Measurements from ENCODE around the gene JMJD4. TPM values are rescaled to one million over a fixed set of nuclear protein-coding genes. Genes with fewer than 3 reads are reported as not detected.

JMJD4 gene
- total RNA-seq, 1 donor from 2014 or later: 17.8 TPM

DNA sequence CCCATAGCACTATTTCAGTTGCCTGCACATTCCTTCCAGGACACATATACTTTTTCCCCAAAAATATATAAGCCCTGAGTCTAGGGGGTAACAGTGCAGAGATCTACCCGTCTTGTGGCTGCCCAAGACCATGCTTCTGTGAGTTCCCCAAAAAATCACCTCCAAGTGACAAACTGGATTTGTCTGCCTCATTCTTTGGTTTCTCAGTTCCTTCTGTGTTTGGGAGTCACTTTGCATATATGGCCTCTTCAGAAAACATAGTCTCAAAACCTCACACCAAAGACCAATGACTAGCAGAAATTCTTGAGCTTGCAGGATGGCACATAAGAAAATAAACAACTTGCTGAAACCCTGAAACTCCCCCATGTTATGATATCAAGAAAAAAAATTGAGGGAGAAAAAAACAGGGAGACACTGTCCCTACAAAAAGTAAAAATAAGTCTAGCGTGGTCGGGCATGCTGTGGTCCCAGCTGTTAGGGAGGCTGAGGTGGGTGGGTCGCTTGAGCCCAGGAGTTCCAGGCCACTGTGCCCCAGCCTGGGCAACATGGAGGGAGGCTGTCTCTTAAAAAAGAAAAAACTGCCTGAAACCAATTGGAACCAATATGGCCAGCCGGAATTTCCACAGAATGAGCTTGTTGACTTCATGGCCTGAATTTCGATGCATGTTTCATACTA lies 8.0 kb downstream of the JMJD4 start:
- no peak for DNase-seq (ENCODE audit: low spot score)
- H3K4me1 Mint-ChIP-seq (ENCODE audit: low read depth): peaks cover 18% of the 10 kb centered on the region
- peaks cover 21% of the 10 kb centered on the region for H3K9me3 Mint-ChIP-seq (ENCODE audit: low read depth)
- peaks cover 2% of the 10 kb centered on the region for H3K27me3 Mint-ChIP-seq (ENCODE audit: low read depth)
- no peak overlapping the region for H3K4me3 Mint-ChIP-seq (ENCODE audit: unreplicated experiment)
- H3K36me3 Mint-ChIP-seq (ENCODE audit: low read depth): peaks cover 2% of the 10 kb centered on the region
- no peak overlapping the region for H3K27ac Mint-ChIP-seq (ENCODE audit: unreplicated experiment)
- TF ChIP-seq, protein P1, sequence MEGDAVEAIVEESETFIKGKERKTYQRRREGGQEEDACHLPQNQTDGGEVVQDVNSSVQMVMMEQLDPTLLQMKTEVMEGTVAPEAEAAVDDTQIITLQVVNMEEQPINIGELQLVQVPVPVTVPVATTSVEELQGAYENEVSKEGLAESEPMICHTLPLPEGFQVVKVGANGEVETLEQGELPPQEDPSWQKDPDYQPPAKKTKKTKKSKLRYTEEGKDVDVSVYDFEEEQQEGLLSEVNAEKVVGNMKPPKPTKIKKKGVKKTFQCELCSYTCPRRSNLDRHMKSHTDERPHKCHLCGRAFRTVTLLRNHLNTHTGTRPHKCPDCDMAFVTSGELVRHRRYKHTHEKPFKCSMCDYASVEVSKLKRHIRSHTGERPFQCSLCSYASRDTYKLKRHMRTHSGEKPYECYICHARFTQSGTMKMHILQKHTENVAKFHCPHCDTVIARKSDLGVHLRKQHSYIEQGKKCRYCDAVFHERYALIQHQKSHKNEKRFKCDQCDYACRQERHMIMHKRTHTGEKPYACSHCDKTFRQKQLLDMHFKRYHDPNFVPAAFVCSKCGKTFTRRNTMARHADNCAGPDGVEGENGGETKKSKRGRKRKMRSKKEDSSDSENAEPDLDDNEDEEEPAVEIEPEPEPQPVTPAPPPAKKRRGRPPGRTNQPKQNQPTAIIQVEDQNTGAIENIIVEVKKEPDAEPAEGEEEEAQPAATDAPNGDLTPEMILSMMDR (IDR thresholded peaks at IDR 0.05): no peak

DNA sequence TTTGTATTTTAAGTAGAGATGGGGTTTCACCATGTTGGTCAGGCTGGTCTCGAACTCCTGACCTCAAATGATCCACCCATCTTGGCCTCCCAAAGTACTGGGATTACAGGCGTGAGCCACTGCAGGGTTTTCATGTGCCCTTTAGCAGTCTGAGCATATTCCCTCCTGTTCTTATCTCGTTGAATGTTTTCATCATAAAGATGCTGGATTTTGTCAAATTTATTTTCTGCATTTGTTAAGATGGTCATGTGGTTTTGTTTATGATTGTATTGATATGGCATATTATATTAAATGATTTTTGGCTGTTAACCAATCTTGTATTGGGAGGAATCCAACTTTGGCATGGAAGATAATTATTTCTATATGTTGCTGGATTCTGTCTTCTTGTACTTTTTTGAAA lies 8.8 kb downstream of the JMJD4 start:
- no peak for DNase-seq (ENCODE audit: low spot score)
- peaks cover 2% of the 10 kb centered on the region for H3K36me3 Mint-ChIP-seq (ENCODE audit: low read depth)

DNA sequence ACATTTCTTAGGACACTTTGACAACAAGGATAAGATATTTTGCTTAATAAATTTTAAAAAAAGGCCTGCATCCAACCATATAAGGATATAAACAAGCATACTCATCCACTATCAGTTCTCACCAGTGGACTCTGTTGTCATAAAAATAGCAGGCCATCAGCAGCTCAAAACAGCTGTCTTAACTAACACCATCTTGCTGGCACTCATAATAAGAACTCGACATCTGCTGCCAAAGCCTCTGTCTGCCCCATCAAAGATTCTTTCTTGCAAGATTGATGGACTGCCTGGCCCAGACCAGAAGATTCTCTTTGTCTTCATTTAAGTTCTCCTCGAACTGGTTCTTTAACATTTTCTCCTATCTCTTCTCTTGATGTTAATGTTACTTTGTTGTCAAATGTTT lies 10.1 kb downstream of the JMJD4 start:
- Mint-ChIP-seq H3K27me3 (ENCODE audit: low read depth) (peaks cover 2% of the 10 kb centered on the region), H3K36me3 (ENCODE audit: low read depth) (peaks cover 4% of the 10 kb centered on the region), H3K4me1 (ENCODE audit: low read depth) (peaks cover 14% of the 10 kb centered on the region), H3K9me3 (ENCODE audit: low read depth) (peaks cover 40% of the 10 kb centered on the region), H3K4me3 (ENCODE audit: unreplicated experiment) (no peak overlapping the region), H3K27ac (ENCODE audit: unreplicated experiment) (no peak overlapping the region)
- TF ChIP-seq, protein P1 (IDR thresholded peaks at IDR 0.05): no peak
- DNase-seq (ENCODE audit: low spot score): no peak

More for the DNA sequence above, 8.8 kb downstream of the JMJD4 start:
- H3K27me3 Mint-ChIP-seq (ENCODE audit: low read depth): peaks cover 2% of the 10 kb centered on the region
- no peak overlapping the region for H3K27ac Mint-ChIP-seq (ENCODE audit: unreplicated experiment)
- H3K4me3 Mint-ChIP-seq (ENCODE audit: unreplicated experiment): no peak overlapping the region
- peaks cover 18% of the 10 kb centered on the region for H3K4me1 Mint-ChIP-seq (ENCODE audit: low read depth)
- TF ChIP-seq, protein P1 (IDR thresholded peaks at IDR 0.05): no peak
- peaks cover 29% of the 10 kb centered on the region for H3K9me3 Mint-ChIP-seq (ENCODE audit: low read depth)

DNA sequence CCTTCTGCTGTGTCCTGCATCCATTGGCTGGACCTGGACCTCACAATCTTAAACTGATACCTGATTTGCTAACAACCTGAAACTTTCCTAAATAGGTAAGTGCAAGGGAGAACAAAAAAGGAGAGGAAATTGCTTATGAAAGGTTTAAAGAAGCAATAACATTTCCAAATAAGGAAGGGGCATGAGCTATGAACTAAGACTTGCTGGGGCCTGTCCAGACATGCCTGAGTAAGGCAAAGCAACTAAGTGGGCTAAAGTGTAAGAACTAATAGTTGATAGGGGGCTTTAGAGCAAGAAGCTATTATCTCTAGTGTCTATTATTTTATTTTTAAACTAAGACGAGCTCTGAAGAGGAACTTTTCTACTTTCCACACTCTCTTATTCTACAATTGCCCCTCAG lies 11.6 kb downstream of the JMJD4 start:
- Mint-ChIP-seq H3K4me3 (ENCODE audit: unreplicated experiment) (no peak overlapping the region), H3K27me3 (ENCODE audit: low read depth) (peaks cover 2% of the 10 kb centered on the region), H3K4me1 (ENCODE audit: low read depth) (peaks cover 4% of the 10 kb centered on the region), H3K36me3 (ENCODE audit: low read depth) (peaks cover 6% of the 10 kb centered on the region), H3K9me3 (ENCODE audit: low read depth) (peaks cover 52% of the 10 kb centered on the region), H3K27ac (ENCODE audit: unreplicated experiment) (no peak overlapping the region)
- TF ChIP-seq, protein P1 (IDR thresholded peaks at IDR 0.05): no peak
- DNase-seq (ENCODE audit: low spot score): no peak

DNA sequence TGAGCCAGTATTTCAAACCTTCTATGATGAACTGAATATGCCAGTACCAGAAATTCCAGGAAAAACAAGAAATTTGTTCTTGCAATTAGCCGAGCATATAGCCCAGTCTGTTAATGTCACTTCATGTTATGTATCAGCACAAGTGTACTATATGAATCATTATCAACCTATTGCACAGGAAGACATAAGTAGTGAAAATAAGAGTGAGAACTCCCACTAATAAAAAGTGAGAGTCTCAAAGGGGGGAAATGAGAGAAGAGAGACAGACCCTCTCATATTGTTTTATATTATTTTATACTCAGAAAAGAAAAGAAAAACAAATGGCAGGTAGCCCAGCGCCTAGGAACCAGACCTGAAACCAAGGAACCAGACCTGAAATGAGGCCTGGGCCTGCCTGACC lies 16.2 kb downstream of the JMJD4 start:
- no peak overlapping the region for H3K27ac Mint-ChIP-seq (ENCODE audit: unreplicated experiment)
- no peaks in the 10 kb centered on the region for H3K4me1 Mint-ChIP-seq (ENCODE audit: low read depth)
- H3K36me3 Mint-ChIP-seq (ENCODE audit: low read depth): peaks cover 13% of the 10 kb centered on the region
- DNase-seq (ENCODE audit: low spot score): no peak
- no peaks in the 10 kb centered on the region for H3K27me3 Mint-ChIP-seq (ENCODE audit: low read depth)
- no peak overlapping the region for H3K4me3 Mint-ChIP-seq (ENCODE audit: unreplicated experiment)
- H3K9me3 Mint-ChIP-seq (ENCODE audit: low read depth): peaks cover 85% of the 10 kb centered on the region
- TF ChIP-seq, protein P1 (IDR thresholded peaks at IDR 0.05): no peak
